ENCODE results near the gene CD226.

Gene CD226

DNA sequence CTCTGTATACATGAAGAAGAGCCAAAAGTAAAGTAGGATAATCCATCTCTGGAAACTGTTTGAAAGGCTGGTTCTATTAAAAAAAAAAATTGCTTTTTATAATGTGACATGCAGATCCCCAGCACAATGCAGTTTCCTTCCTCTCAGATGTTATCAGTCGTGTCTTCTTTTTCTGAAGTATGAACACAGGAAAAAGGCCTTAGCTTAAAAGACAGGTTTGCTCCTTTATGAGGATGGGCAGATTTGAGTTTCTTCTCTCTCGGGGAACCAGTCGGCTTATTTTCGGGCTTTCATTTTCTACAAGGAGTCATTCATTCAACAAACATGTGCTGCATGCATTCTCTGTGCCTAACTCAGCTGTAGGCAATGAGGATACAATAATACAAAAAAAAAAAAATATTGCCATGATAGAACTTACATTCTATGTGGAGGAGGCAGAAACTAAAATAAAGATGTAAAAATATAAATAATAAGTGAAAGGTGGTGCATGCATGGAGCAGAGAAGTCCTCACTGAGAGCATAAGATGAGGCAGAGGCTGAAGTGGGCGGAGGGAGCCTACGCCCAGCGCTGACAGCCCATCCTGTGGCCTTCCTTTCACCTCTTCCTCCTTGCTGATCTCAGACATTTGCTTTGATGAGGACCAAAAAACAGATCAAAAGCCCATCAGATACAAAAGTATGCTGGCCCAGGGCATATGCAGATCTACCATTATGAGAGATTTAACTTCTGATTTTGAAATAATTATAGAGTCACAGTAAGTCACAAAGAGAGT, at the start of gene CD226:
Gene CD226, minus strand, starts transcription at position 513 of the 773 bp plus-strand sequence. Its CDS starts 467 bp downstream, at position 46.
- H3K27ac ChIP-seq (ENCODE audit: poor library complexity, severe bottlenecking), result no peak within 1 kb of the TSS
- ATAC-seq (ENCODE audit: low read depth) (no peak), DNase-seq (ENCODE audit: low spot score) (no peak)

DNA sequence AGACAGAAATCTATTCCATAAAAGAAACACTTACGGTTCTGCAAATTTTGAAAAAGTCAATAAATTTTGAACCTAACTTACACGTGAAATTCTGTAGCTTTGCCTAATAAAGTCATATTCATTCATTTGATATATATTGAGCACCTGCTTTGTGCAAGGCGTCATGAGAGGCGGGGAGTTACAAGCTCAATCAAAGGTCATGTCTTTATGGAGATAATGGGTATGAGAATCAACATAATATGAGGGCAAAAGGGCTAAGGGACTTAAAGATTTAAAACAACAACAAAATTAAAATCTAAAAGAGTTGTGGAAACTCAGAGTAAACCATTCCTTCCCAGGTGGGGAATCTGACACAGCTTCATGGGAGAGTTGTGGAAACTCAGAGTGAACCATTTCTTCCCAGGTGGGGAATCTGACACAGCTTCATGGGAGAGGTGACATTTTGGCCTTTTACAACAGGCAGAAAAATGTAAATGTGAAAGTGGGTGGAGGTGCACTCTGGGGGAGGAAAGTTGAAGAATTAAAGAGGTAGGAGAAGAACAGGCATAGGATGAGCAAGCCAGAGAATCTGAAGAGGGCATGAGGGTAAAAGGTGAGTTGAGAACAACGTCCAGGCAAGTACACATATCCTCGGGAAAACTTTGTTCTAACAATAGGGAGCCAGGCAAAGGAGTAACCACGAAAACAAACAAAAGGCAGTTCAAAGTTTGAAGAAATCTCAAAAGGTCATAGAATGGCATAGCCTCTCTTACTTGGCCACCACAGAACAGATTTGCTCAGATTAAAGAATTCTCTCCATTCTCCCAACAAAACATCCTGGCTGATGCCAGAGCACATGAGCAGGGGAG, 49.5 kb upstream of the CD226 start:
- Histone ChIP-seq H3K27me3 (ENCODE audit: insufficient read depth, poor library complexity, severe bottlenecking) (no peaks in the 10 kb centered on the region), H3K4me1 (ENCODE audit: insufficient read depth, poor library complexity, severe bottlenecking) (no peaks in the 10 kb centered on the region), H3K4me3 (ENCODE audit: severe bottlenecking) (no peak overlapping the region), H3K36me3 (ENCODE audit: low read depth) (peaks cover 31% of the 10 kb centered on the region), H3K9me3 (ENCODE audit: severe bottlenecking) (no peaks in the 10 kb centered on the region), H3K27ac (ENCODE audit: poor library complexity, severe bottlenecking) (no peak overlapping the region)
- DNase-seq (ENCODE audit: low spot score) (no peak), ATAC-seq (ENCODE audit: low read depth) (no peak)
- TF ChIP-seq, protein P1, sequence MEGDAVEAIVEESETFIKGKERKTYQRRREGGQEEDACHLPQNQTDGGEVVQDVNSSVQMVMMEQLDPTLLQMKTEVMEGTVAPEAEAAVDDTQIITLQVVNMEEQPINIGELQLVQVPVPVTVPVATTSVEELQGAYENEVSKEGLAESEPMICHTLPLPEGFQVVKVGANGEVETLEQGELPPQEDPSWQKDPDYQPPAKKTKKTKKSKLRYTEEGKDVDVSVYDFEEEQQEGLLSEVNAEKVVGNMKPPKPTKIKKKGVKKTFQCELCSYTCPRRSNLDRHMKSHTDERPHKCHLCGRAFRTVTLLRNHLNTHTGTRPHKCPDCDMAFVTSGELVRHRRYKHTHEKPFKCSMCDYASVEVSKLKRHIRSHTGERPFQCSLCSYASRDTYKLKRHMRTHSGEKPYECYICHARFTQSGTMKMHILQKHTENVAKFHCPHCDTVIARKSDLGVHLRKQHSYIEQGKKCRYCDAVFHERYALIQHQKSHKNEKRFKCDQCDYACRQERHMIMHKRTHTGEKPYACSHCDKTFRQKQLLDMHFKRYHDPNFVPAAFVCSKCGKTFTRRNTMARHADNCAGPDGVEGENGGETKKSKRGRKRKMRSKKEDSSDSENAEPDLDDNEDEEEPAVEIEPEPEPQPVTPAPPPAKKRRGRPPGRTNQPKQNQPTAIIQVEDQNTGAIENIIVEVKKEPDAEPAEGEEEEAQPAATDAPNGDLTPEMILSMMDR (IDR thresholded peaks at IDR 0.05; ENCODE audit: poor library complexity, severe bottlenecking), result no peak

More for the DNA sequence above, at the start of gene CD226:
- H3K36me3 ChIP-seq (ENCODE audit: low read depth), result no peaks in the 10 kb centered on the region
- H3K27me3 ChIP-seq (ENCODE audit: insufficient read depth, poor library complexity, severe bottlenecking), result no peaks in the 10 kb centered on the region
- H3K9me3 ChIP-seq (ENCODE audit: severe bottlenecking), result no peaks in the 10 kb centered on the region
- H3K4me1 ChIP-seq (ENCODE audit: insufficient read depth, poor library complexity, severe bottlenecking), result no peaks in the 10 kb centered on the region
- TF ChIP-seq, protein P1 (IDR thresholded peaks at IDR 0.05; ENCODE audit: poor library complexity, severe bottlenecking), result no peak
- no peak within 1 kb of the TSS for H3K4me3 ChIP-seq (ENCODE audit: severe bottlenecking)

DNA sequence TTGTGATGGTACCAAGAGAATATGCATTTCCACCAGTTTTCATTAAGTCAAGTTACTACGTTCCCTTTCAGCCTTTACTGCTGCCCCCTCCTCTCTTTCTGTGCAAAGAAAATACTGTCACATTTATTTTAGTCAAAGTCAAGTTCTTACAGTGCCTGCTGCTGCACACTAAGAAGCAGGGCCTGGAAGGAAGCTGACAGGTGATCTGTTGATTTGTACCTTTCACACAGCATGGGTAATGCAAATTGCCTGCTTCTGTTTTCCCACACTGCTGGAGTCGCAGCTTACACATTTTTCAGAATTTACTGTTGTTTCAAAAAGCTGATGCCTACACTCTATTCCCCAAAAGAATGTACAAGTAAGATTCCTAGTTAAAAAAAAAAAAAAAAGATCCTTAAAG, 48.7 kb upstream of the CD226 start:
- Histone ChIP-seq H3K4me3 (ENCODE audit: severe bottlenecking) (no peak overlapping the region), H3K27me3 (ENCODE audit: insufficient read depth, poor library complexity, severe bottlenecking) (no peaks in the 10 kb centered on the region), H3K36me3 (ENCODE audit: low read depth) (peaks cover 31% of the 10 kb centered on the region), H3K4me1 (ENCODE audit: insufficient read depth, poor library complexity, severe bottlenecking) (no peaks in the 10 kb centered on the region), H3K27ac (ENCODE audit: poor library complexity, severe bottlenecking) (no peak overlapping the region), H3K9me3 (ENCODE audit: severe bottlenecking) (no peaks in the 10 kb centered on the region)
- ATAC-seq (ENCODE audit: low read depth) (no peak), DNase-seq (ENCODE audit: low spot score) (no peak)
- TF ChIP-seq, protein P1 (IDR thresholded peaks at IDR 0.05; ENCODE audit: poor library complexity, severe bottlenecking), result no peak

DNA sequence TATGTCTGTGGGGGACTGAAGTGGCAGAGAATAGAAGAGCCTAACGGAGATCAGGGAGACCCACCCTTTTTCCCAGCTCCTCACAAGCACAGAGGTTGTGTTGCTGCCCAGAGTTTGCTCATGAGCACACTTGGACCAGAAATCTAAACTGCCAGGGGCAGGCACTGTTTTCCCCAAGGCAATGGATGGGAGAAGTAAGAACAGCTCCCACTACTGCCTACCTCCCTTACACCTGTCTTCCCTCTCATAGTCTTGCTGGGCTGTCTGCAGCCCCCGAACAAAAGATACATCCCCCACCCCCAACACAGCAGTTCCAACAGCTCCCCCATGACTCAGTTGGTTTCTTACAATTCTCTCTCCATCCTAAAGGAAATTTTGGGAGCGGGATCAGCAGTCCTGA, 48.1 kb upstream of the CD226 start:
- TF ChIP-seq, protein P1 (IDR thresholded peaks at IDR 0.05; ENCODE audit: poor library complexity, severe bottlenecking), result no peak
- no peak overlapping the region for H3K27ac ChIP-seq (ENCODE audit: poor library complexity, severe bottlenecking)
- DNase-seq (ENCODE audit: low spot score), result no peak
- no peaks in the 10 kb centered on the region for H3K27me3 ChIP-seq (ENCODE audit: insufficient read depth, poor library complexity, severe bottlenecking)
- peaks cover 29% of the 10 kb centered on the region for H3K36me3 ChIP-seq (ENCODE audit: low read depth)
- no peaks in the 10 kb centered on the region for H3K4me1 ChIP-seq (ENCODE audit: insufficient read depth, poor library complexity, severe bottlenecking)
- no peak for ATAC-seq (ENCODE audit: low read depth)
- no peak overlapping the region for H3K4me3 ChIP-seq (ENCODE audit: severe bottlenecking)
- H3K9me3 ChIP-seq (ENCODE audit: severe bottlenecking), result no peaks in the 10 kb centered on the region

All from RWPE2 (cell line).